ENCODE data around the gene ANKFY1.

ANKFY1 gene

GRCh38 chr17:4154201-4154600 lies 109.6 kb downstream of the ANKFY1 start:
- DNase-seq (ENCODE audit: low read depth), result no peak
- H3K4me3 ChIP-seq (ENCODE audit: low read depth, low read length), result no peak overlapping the region
- no peak for TF ChIP-seq CTCF (conservative IDR thresholded peaks at IDR 0.05; ENCODE audit: low read depth, low read length)

- H3K4me3 ChIP-seq (ENCODE audit: low read depth, low read length), result no peak overlapping the region
- no peak for TF ChIP-seq CTCF (conservative IDR thresholded peaks at IDR 0.05; ENCODE audit: low read depth, low read length)
- no peak for DNase-seq (ENCODE audit: low read depth)
These were observed 111.3 kb downstream of the ANKFY1 start for GRCh38 chr17:4152471-4152870.

GRCh38 chr17:4150096-4150495 lies 113.7 kb downstream of the ANKFY1 start:
- H3K4me3 ChIP-seq (ENCODE audit: low read depth, low read length), result no peak overlapping the region
- TF ChIP-seq CTCF (conservative IDR thresholded peaks at IDR 0.05; ENCODE audit: low read depth, low read length), result no peak
- DNase-seq (ENCODE audit: low read depth), result no peak

- H3K4me3 ChIP-seq (ENCODE audit: low read depth, low read length), result no peak overlapping the region
- no peak for TF ChIP-seq CTCF (conservative IDR thresholded peaks at IDR 0.05; ENCODE audit: low read depth, low read length)
- DNase-seq (ENCODE audit: low read depth), result no peak
These were observed 115.0 kb downstream of the ANKFY1 start for GRCh38 chr17:4148611-4149308.

GRCh38 chr17:4147751-4148310 lies 115.9 kb downstream of the ANKFY1 start:
- TF ChIP-seq CTCF (conservative IDR thresholded peaks at IDR 0.05; ENCODE audit: low read depth, low read length), result no peak
- no peak overlapping the region for H3K4me3 ChIP-seq (ENCODE audit: low read depth, low read length)

GRCh38 chr17:4146641-4147040 lies 117.1 kb downstream of the ANKFY1 start:
- no peak for TF ChIP-seq CTCF (conservative IDR thresholded peaks at IDR 0.05; ENCODE audit: low read depth, low read length)
- DNase-seq (ENCODE audit: low read depth), result no peak
- no peak overlapping the region for H3K4me3 ChIP-seq (ENCODE audit: low read depth, low read length)

More at GRCh38 chr17:4147751-4148310, 115.9 kb downstream of the ANKFY1 start:
- no peak for DNase-seq (ENCODE audit: low read depth)

GRCh38 chr17:4144422-4144747 lies 119.4 kb downstream of the ANKFY1 start:
- no peak for TF ChIP-seq CTCF (conservative IDR thresholded peaks at IDR 0.05; ENCODE audit: low read depth, low read length)
- DNase-seq (ENCODE audit: low read depth), result no peak

More at GRCh38 chr17:4144422-4144747, 119.4 kb downstream of the ANKFY1 start:
- peak overlapping the region; percentile 74 for H3K4me3 ChIP-seq (ENCODE audit: low read depth, low read length)
